ENCODE measurements around the gene NFIB.

NFIB gene

GRCh38 chr9:14313951-14314423 lies at the start of gene NFIB:
Gene NFIB, minus strand, starts transcription at chr9:14314141. Its CDS starts 630 bp downstream, at chr9:14313511.
- no peak for DNase-seq

GRCh38 chr9:14362175-14362574 lies 48.2 kb upstream of the NFIB start:
- DNase-seq = no peak

GRCh38 chr9:14361074-14361473 lies 47.1 kb upstream of the NFIB start:
- no peak for DNase-seq

GRCh38 chr9:14358523-14358922 lies 44.6 kb upstream of the NFIB start:
- DNase-seq = no peak

GRCh38 chr9:14356351-14357265 lies 42.7 kb upstream of the NFIB start:
- no peak for DNase-seq

- DNase-seq = no peak
Measured at GRCh38 chr9:14354201-14354600, 40.3 kb upstream of the NFIB start.

- DNase-seq = peak; percentile 83
Measured at GRCh38 chr9:14353222-14354056, 39.5 kb upstream of the NFIB start.

GRCh38 chr9:14352503-14352902 lies 38.6 kb upstream of the NFIB start:
- DNase-seq = no peak

- no peak for DNase-seq
Measured at GRCh38 chr9:14351221-14351836, 37.4 kb upstream of the NFIB start.

- no peak for DNase-seq
Measured at GRCh38 chr9:14350754-14351153, 36.8 kb upstream of the NFIB start.

GRCh38 chr9:14350349-14350728 lies 36.4 kb upstream of the NFIB start:
- DNase-seq = no peak

GRCh38 chr9:14349447-14350348 lies 35.8 kb upstream of the NFIB start:
- DNase-seq = no peak

- no peak for DNase-seq
Measured at GRCh38 chr9:14349146-14349446, 35.2 kb upstream of the NFIB start.

- no peak for DNase-seq
Measured at GRCh38 chr9:14348373-14349145, 34.6 kb upstream of the NFIB start.

- DNase-seq = no peak
Measured at GRCh38 chr9:14348123-14348372, 34.1 kb upstream of the NFIB start.

GRCh38 chr9:14347406-14348122 lies 33.6 kb upstream of the NFIB start:
- DNase-seq = no peak

- DNase-seq = no peak
Measured at GRCh38 chr9:14346811-14347405, 33.0 kb upstream of the NFIB start.

GRCh38 chr9:14346231-14346791 lies 32.4 kb upstream of the NFIB start:
- DNase-seq = no peak

- no peak for DNase-seq
Measured at GRCh38 chr9:14345354-14346230, 31.7 kb upstream of the NFIB start.
